Measurements from ENCODE around the gene BABAM2. TPM values are rescaled to one million over a fixed set of nuclear protein-coding genes. Genes with fewer than 3 reads are reported as not detected.

Gene BABAM2
- total RNA-seq, 1 experiment from 2014 or later = 27.1 TPM

DNA sequence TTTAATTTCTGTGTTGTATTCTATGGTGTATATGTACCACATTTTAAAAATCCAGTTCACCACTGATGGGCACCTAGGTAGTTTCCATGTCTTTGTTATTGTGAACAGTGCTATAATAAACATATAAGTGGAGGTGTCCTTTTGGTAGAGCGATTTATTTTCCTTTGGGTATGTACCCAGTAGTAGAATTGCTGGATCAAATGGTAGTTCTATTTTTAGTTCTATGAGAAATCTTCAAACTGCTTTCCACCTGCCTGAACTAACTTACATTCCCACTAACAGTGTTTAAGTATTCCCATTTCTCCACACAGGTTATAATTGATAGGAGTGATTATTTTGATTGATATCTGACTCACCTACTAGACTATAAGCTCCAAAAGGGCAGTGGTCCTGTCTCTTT, 148.2 kb downstream of the BABAM2 start:
- Histone ChIP-seq H4K20me1 (ENCODE audit: control insufficient read depth, insufficient read depth, insufficient read length) (no peaks in the 10 kb centered on the region), H2BK12ac (ENCODE audit: insufficient read length, low read depth, low read length) (no peak overlapping the region), H3K79me1 (ENCODE audit: insufficient read depth, low read depth, low read length, poor library complexity, severe bottlenecking) (no peaks in the 10 kb centered on the region), H2BK15ac (ENCODE audit: low read depth, low read length) (no peak overlapping the region), H3K79me2 (ENCODE audit: insufficient read depth, low read length) (no peaks in the 10 kb centered on the region), H2BK120ac (ENCODE audit: low read depth, low read length, poor library complexity, severe bottlenecking) (no peak overlapping the region), H2AK5ac (ENCODE audit: insufficient read length, low read length) (no peak overlapping the region), H3T11ph (ENCODE audit: low read length) (no peak overlapping the region), H3K9me3 (ENCODE audit: control insufficient read depth, low read depth, low read length) (no peaks in the 10 kb centered on the region), H3K4me1 (ENCODE audit: insufficient read depth, low read length) (no peaks in the 10 kb centered on the region; the same call in 1 of the 2 replicates), H3K27ac (ENCODE audit: insufficient read length, low read depth, low read length) (no peak overlapping the region), H2BK20ac (ENCODE audit: low read depth, low read length, poor library complexity, severe bottlenecking) (no peak overlapping the region), H3K9ac (ENCODE audit: extremely low read depth, insufficient read length, low read length) (no peak overlapping the region), H3K4ac (ENCODE audit: low read depth, low read length) (no peak overlapping the region), H2AFZ (ENCODE audit: low read length) (no peak overlapping the region), H3K4me2 (ENCODE audit: insufficient read depth, insufficient read length, low read length) (no peak overlapping the region), H3K23ac (ENCODE audit: insufficient read length, low read depth, low read length) (no peak overlapping the region), H4K5ac (ENCODE audit: insufficient read length, low read depth, low read length) (no peak overlapping the region), H3K23me2 (ENCODE audit: insufficient read length, low read depth, low read length, poor library complexity, severe bottlenecking) (no peaks in the 10 kb centered on the region), H3K18ac (ENCODE audit: insufficient read length, low read depth, low read length) (no peak overlapping the region), H4K8ac (replicated peaks; ENCODE audit: insufficient read length, low read depth, low read length) (no peak overlapping the region), H3K27me3 (ENCODE audit: insufficient read depth, low read length) (no peaks in the 10 kb centered on the region), H2BK5ac (ENCODE audit: insufficient read length, low read length) (no peak overlapping the region), H3K14ac (ENCODE audit: insufficient read depth, low read length) (no peak overlapping the region), H3K56ac (ENCODE audit: insufficient read length, low read depth, low read length) (no peak overlapping the region), H4K91ac (ENCODE audit: insufficient read length, low read depth, low read length) (no peak overlapping the region)
- H3K27me3 Mint-ChIP-seq (ENCODE audit: low read depth) = no peaks in the 10 kb centered on the region
- no peak for TF ChIP-seq CTCF (conservative IDR thresholded peaks at IDR 0.05)
- no peak overlapping the region for H3K27ac Mint-ChIP-seq
- DNase-seq = no peak
- no peaks in the 10 kb centered on the region; a peak in 1 of 5 replicates for H3K9me3 Mint-ChIP-seq
- no peaks in the 10 kb centered on the region; a peak in 1 of 7 replicates for H3K36me3 Mint-ChIP-seq (ENCODE audit: insufficient read depth in 1 of 3, low read depth in 3 of 3)
- H3K4me1 Mint-ChIP-seq = peaks cover 9 to 12% of the 10 kb centered on the region in 2 experiments; a peak in 3 of 4 replicates
- WGBS (ENCODE audit: extremely low coverage, insufficient read length, low lambda C conversion rate) = no CpG with 5 or more reads among the region's 1 CpG
- no peak overlapping the region for H3K4me3 Mint-ChIP-seq

Data from H9 (cell line).